Large intestine (tissue), 3 donors: ENCODE data around the gene BCAP31. TPM values are rescaled to one million over a fixed set of nuclear protein-coding genes. Genes with fewer than 3 reads are reported as not detected.
A peak's percentile ranks its signal among the peaks of the same experiment; 100 is the strongest.

ENCODE experiments used
- DNase-seq, 2 donors: peaks; one replicate each; pipeline versions ENCODE4 v3.0.0 to v3.0.0-alpha.2; 2013
- H3K27ac ChIP-seq: one replicate; pipeline ENCODE4 v1.5.1; 2013; ENCODE audit warnings: low read length
- H3K27me3 ChIP-seq: 2 replicates; pipeline ENCODE4 v1.6.1; 2013; ENCODE audit warnings: low read length; ENCODE audit not compliant: control insufficient read depth, insufficient read depth
- H3K36me3 ChIP-seq: 2 replicates; pipeline ENCODE4 v1.6.1; 2013; ENCODE audit warnings: low read length; ENCODE audit not compliant: control insufficient read depth, insufficient read depth
- H3K4me1 ChIP-seq: one replicate; pipeline ENCODE4 v1.6.1; 2013; ENCODE audit warnings: low read length; ENCODE audit not compliant: control insufficient read depth, insufficient read depth
- H3K4me3 ChIP-seq: one replicate; pipeline ENCODE4 v1.5.1; 2013; ENCODE audit warnings: low read length
- H3K9me3 ChIP-seq: one replicate; pipeline ENCODE4 v1.6.1; 2013; ENCODE audit warnings: mild to moderate bottlenecking, low read depth, low read length, moderate library complexity; ENCODE audit not compliant: control insufficient read depth
- WGBS: methylation state at CpG from one replicate; pipeline ENCODE4 v1.1.5; 2013; ENCODE audit warnings: low lambda C conversion rate; ENCODE audit not compliant: insufficient coverage; 5-methylcytosine and 5-hydroxymethylcytosine counted together
- polyA plus RNA-seq: library from polyadenylated mRNA; unstranded; fragments of 120-200 nt; gene quantifications from one replicate; pipeline ENCODE4 v1.2.1, GENCODE V29; 2013

Gene BCAP31
- polyA plus RNA-seq, 1 donor = 198 TPM

DNA sequence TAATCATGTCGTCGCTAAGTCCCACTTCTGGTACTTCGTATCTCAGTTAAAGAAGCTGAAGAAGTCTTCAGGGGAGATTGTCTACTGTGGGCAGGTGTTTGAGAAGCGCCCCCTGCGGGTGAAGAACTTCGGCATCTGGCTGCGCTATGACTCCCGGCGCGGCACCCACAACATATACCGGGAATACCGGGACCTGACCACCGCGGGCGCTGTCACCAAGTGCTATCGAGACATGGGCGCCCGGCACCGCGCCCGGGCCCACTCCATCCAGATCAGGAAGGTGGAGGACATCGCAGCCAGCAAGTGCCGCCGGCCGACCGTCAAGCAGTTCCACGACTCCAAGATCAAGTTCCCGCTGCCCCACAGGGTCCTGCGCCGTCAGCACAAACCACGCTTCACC lies 61.9 kb downstream of the BCAP31 start:
- Histone ChIP-seq H3K36me3 (no peaks in the 10 kb centered on the region), H3K4me3 (peak overlapping the region; percentile 18), H3K27me3 (peaks cover 10% of the 10 kb centered on the region), H3K27ac (no peak overlapping the region), H3K9me3 (no peaks in the 10 kb centered on the region), H3K4me1 (no peaks in the 10 kb centered on the region)
- WGBS = no CpG with 5 or more reads among the region's 31 CpGs
- peak in 1 of 2 donors; percentile 61 for DNase-seq

DNA sequence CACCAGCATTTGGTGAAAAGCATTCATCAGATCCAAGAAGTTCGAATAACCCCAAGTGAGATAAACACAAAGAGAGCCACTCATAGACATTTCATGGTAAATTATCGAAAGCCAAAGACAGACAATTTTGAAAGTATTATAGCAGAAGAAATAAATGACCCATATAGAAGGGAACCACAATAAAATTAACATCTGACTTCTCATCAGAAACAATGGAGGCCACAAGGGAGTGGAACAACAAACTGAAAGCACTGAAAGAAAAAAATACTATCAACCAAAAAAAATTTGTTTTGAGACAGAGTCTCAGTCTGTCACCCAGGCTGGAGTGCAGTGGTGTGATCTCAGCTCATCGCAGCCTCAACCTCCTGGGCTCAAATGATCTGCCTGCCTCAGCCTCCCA lies 64.9 kb downstream of the BCAP31 start:
- WGBS = no CpG with 5 or more reads among the region's 3 CpGs
- Histone ChIP-seq H3K4me3 (no peak overlapping the region), H3K4me1 (no peaks in the 10 kb centered on the region), H3K27me3 (peaks cover 8% of the 10 kb centered on the region), H3K9me3 (no peaks in the 10 kb centered on the region), H3K27ac (no peak overlapping the region), H3K36me3 (no peaks in the 10 kb centered on the region)
- no peak for DNase-seq

- WGBS = no CpG with 5 or more reads among the region's 9 CpGs
- H3K4me1 ChIP-seq = no peaks in the 10 kb centered on the region
- no peak for DNase-seq
- H3K36me3 ChIP-seq = no peaks in the 10 kb centered on the region
- no peak overlapping the region for H3K27ac ChIP-seq
- H3K9me3 ChIP-seq = no peaks in the 10 kb centered on the region
- peaks cover 4% of the 10 kb centered on the region for H3K27me3 ChIP-seq
- no peak overlapping the region for H3K4me3 ChIP-seq
Measured at GRCh38 chrX:153657161-153657560, 67.0 kb downstream of the BCAP31 start.

DNA sequence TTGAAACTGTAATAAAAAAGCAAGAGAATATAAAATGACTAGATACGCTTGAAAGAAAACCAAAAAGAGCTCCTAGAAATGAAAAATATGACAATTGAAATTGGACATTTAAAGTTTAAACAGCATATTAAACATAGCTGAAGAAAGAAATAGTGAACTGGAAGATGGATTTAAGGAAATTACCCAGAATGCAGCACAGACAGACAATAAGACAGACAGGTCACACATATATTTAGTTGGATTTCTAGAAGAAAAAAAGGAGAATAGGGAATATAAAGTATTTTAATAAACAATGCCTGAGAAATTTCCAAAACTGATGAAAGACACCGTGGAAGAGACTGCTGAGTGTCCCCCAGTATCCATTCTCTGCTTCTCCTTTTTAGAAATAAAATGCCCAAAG lies 70.6 kb downstream of the BCAP31 start:
- Histone ChIP-seq H3K9me3 (peaks cover 3% of the 10 kb centered on the region), H3K27ac (no peak overlapping the region), H3K27me3 (peaks cover 7% of the 10 kb centered on the region), H3K4me1 (no peaks in the 10 kb centered on the region), H3K4me3 (no peak overlapping the region), H3K36me3 (no peaks in the 10 kb centered on the region)
- WGBS = no CpG with 5 or more reads among the region's 2 CpGs
- no peak for DNase-seq

- no peak overlapping the region for H3K4me3 ChIP-seq
- no peak overlapping the region for H3K27ac ChIP-seq
- DNase-seq = no peak
- H3K4me1 ChIP-seq = no peaks in the 10 kb centered on the region
- H3K36me3 ChIP-seq = no peaks in the 10 kb centered on the region
- peaks cover 3% of the 10 kb centered on the region for H3K9me3 ChIP-seq
- WGBS = no CpG with 5 or more reads among the region's 9 CpGs
- H3K27me3 ChIP-seq = peaks cover 20% of the 10 kb centered on the region
Measured at GRCh38 chrX:153651540-153652079, 72.6 kb downstream of the BCAP31 start.

- Histone ChIP-seq H3K4me1 (no peaks in the 10 kb centered on the region), H3K27ac (no peak overlapping the region), H3K36me3 (no peaks in the 10 kb centered on the region), H3K9me3 (peaks cover 3% of the 10 kb centered on the region), H3K4me3 (no peak overlapping the region), H3K27me3 (peaks cover 27% of the 10 kb centered on the region)
- DNase-seq = no peak
- no CpG with 5 or more reads among the region's 13 CpGs for WGBS
Measured at GRCh38 chrX:153650959-153651358, 73.2 kb downstream of the BCAP31 start.

Other genes with a start within 250 kb of the BCAP31 start
- 17.2 TPM for gene BGN, start 229.4 kb downstream of the BCAP31 start, polyA plus RNA-seq
- gene ATP2B3, start 206.7 kb downstream of the BCAP31 start, polyA plus RNA-seq = 1.6 TPM
- gene CCNQ, start 125.2 kb downstream of the BCAP31 start, polyA plus RNA-seq = 15.9 TPM
- 0.78 TPM for gene DUSP9, start 77.2 kb downstream of the BCAP31 start, polyA plus RNA-seq
- gene PNCK, start 50.6 kb downstream of the BCAP31 start, polyA plus RNA-seq = 128 TPM
- gene SLC6A8, start 36.5 kb downstream of the BCAP31 start, polyA plus RNA-seq = 139 TPM
- gene ABCD1, start 469 bp upstream of the BCAP31 start, polyA plus RNA-seq = 13.4 TPM
- gene PLXNB3, start 39.9 kb upstream of the BCAP31 start, polyA plus RNA-seq = 5.0 TPM
- 1.8 TPM for gene SRPK3, start 56.7 kb upstream of the BCAP31 start, polyA plus RNA-seq
- 58.7 TPM for gene IDH3G, start 70.0 kb upstream of the BCAP31 start, polyA plus RNA-seq
- gene SSR4, start 70.3 kb upstream of the BCAP31 start, polyA plus RNA-seq = 240 TPM
- gene PDZD4, start 106.2 kb upstream of the BCAP31 start, polyA plus RNA-seq = 10.5 TPM
- gene L1CAM, start 161.8 kb upstream of the BCAP31 start, polyA plus RNA-seq = 22.5 TPM
- gene AVPR2, start 180.3 kb upstream of the BCAP31 start, polyA plus RNA-seq = 0.28 TPM
- 33.2 TPM for gene ARHGAP4, start 201.9 kb upstream of the BCAP31 start, polyA plus RNA-seq
- 73.6 TPM for gene NAA10, start 210.7 kb upstream of the BCAP31 start, polyA plus RNA-seq
- 85.8 TPM for gene RENBP, start 220.3 kb upstream of the BCAP31 start, polyA plus RNA-seq
- 33.3 TPM for gene HCFC1, start 247.4 kb upstream of the BCAP31 start, polyA plus RNA-seq
- gene TMEM187, start 248.4 kb upstream of the BCAP31 start, polyA plus RNA-seq = 4.9 TPM